NCI-H2107 treated with DMSO at 0.1 percent for 48 hours (cell line): ENCODE measurements around the gene GRIPAP1.
A peak's percentile ranks its signal among the peaks of the same experiment; 100 is the strongest.

Experiments used
- DNase-seq: peaks from one replicate; lab custom pipeline; 2025; ENCODE audit not compliant: unreplicated experiment; lab: John Stamatoyannopoulos, UW

The GRIPAP1 gene

DNA sequence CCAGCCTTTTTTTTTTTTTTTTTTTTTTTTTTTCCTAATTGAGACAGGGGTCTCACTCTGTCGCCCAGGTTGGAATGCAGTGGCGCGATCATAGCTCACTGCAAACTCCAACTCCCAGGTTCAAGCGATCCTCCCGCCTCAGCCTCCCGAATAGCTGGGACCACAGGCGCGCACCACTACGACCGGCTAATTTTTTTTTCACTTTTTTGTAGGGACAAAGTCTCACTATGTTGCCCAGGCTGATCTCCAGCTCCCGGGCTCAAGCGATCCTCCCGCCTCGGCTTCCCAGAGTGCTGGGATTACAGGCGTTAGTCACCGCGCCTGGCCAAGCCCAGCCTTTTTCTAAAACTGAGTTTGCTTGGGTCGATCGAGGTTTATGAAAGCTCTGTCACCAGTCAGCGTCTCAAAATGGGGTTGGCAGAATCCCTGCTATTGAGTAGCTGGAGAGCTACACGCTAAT lies 43.4 kb downstream of the GRIPAP1 start:
- peak; percentile 6 for DNase-seq

DNA sequence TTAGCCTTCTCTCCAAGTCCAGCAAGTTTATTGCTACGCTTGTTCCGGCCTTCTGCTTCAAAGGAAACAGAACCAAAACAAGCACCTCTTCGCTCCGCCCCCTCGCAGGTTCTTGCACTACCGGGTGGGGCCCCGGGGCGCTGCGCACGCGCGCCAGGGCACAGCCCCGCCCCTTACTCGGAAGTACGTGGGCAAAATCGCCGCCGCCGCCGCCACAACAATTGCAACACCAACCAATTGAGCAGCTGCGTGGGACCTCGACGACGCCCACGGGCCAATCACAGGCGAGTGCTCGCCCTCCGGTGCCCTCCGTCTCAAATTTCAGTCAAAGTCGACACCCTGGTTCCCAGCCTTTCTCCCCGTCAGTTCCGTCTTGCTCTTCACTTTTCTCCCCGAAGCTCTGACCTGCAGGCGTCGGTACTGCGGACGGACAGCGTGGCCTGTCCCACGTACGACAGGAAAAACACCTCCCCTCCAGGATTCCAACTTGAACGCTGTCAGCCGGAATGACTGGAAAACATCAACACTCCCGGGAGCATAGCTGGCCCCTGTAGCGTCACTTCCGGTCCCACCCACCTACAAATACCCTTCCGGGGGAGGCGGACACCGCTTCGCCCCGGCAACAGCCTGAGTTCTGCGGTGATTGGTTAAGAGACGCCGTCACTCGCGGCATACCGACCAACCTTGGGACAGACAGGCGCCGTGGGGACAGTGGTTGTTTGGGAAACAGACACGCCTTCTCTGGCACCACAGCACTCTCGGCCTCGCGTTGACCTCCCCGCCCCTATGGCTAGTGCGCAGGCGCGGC lies 44.0 kb downstream of the GRIPAP1 start:
- DNase-seq: peak; percentile 98

GRCh38 chrX:48957477-48957826 lies 44.6 kb downstream of the GRIPAP1 start, which contains the start of gene OTUD5:
OTUD5 (minus strand) TSS chrX:48957607; CDS start chrX:48957570, 37 bp downstream.
- DNase-seq: peak; percentile 53

DNA sequence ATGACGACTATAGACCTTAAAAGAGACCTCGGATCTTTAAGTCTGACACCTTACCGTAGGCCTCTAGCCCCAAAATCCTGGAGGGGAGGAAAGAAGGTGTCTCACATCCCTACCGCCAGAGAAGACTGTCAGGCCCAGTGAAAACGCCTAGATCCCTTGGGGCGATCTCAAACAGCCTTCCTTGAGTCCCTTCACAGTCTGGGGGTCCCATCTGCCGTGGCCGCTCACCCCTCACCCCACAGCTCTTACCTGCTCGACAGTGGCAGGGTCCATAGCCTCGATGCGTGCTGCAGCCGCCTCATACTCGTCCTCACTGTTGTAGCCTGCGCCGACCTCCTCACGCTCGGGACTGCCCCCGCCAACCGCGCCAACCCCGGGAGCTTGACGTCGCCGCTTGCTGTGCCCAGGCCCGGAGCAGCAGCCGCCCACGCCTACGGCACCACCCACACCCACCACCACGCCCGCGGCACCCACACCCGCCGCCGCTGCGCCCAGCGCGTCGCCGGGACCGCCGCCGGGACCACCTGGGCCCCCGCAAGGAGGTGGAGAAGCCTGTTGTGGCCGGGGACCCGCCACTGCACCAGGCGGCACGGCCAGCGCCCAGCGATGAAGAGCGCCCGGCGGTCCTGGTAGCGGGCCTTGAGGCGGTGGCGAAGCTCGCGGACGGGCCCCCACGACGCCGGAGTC lies 45.2 kb downstream of the GRIPAP1 start:
- DNase-seq: no peak

- DNase-seq: no peak
Measured at GRCh38 chrX:48948589-48948988, 53.5 kb downstream of the GRIPAP1 start.

GRCh38 chrX:48945517-48946348 lies 56.3 kb downstream of the GRIPAP1 start:
- DNase-seq: peak; percentile 9

DNA sequence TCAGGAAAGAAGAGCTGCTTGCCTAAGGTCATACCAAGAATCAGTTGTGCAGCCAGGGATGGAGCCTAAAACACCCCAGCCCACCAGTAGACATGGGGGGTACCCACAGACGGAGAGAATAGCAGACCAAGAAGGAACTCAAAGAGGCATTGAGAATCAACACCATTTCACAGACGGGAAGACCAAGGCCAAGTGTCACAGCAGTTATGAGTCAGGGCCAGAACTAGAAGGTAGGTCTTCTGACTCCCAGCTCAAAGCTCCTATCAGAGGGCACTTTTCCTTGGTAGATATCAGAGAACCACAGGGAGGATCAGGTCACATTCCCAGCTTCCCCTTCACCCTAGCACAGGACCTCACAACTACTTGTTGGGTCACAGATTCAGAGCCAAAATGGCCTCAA lies 59.2 kb downstream of the GRIPAP1 start:
- no peak for DNase-seq

GRCh38 chrX:48940404-48940955 lies 61.6 kb downstream of the GRIPAP1 start:
- DNase-seq: no peak

DNA sequence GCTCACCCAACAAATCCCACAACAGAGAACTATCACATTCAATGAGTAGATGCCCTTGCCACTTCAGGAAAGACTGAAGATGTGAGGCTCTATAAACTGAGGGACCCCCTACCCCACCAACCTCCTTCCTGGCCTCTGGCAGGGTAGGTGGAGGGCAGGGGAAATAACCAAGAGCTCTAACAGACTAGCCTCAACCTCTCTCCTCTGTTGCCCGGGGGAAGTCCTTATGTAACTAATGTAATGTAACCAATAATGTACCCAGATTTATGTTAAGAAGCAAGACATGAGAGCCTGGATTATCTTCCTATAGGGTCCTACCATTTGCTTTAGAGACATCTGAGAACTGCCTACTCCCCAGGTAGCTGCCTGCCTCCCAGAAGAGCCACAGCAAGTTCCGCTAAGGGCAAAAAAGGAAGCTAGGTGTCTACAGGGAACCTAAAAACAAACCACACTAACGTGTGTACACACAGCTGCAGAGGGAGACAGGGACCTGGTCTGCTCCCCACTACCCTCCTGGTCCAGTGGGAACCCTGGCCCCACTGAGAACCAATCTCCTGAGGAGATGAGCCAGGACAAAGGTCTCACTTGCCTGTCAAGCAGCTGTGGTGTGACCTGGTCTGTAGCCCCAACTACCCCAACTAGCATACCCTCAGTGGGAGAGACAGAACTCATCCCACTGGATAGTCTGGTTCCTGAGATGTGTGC lies 62.4 kb downstream of the GRIPAP1 start:
- DNase-seq: no peak

- no peak for DNase-seq
Measured at GRCh38 chrX:48938721-48939425, 63.2 kb downstream of the GRIPAP1 start.

- peak; percentile 10 for DNase-seq
Measured at GRCh38 chrX:48937054-48937907, 64.8 kb downstream of the GRIPAP1 start.

DNA sequence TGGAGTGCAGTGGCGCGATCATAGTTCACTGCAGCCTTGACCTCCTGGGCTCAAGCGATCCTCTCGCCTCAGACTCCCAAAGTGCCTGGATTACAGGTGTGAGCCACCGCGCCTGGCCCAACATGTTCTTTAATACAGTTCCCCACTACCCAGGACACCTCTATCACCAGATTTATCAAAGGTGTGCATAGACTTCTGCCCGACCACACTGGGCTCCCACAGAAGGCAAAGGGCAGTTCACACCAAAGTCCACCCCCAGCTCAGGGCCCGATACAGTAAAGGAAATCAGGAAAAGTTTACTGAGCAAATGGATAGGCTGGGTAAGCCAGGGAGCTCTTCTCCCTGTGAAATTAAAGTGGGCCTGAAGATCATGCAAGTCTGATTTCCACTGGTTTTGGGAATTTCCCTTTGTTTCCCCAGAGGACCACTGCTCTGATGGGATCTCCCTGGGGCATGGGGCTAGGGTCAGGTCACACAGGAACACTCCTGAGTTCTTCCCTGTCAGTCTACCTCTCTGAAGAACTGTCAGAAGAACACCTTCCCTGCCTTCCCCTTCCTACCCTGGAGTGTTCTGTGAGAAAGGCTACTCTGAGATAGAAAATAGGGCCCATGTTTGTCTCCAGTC lies 65.5 kb downstream of the GRIPAP1 start:
- no peak for DNase-seq

DNA sequence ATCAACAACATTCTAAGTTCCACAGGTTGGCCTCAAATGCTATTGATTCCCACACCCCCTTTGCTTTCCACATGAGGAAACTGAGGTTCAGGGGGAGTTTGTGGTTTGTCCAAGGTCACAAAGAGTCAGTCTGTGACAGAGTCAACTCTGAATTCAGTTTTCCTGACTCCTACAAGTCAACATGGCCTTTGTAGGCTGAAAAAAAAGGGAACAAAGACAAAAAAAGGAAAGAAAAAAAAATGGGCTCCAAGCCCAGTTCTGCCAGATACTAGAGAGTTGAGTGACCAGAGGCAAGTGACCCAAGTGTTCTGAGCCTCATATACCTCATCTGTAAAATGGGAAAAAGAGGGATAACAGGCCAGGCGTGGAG lies 66.8 kb downstream of the GRIPAP1 start:
- no peak for DNase-seq

- no peak for DNase-seq
Measured at GRCh38 chrX:48934581-48935300, 67.3 kb downstream of the GRIPAP1 start.

DNA sequence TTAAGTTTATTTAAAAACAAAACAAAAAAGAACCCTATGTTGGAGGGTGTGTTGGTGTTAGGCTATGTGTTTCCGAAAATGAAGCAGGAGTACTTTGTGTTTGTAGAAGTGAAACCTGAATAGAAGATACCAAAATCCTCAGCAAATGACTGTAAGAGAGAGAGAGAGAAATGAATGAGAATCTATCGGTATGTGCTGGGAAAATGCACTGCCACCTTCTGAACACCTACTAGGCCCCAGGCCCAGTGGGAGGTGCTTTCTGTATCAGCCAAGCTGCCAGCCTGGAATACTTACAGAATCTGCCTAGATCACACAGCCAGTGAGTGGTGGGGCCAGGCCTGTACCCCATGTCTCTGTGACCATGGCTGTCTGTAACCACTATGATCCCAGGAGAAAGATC lies 68.3 kb downstream of the GRIPAP1 start:
- no peak for DNase-seq

DNA sequence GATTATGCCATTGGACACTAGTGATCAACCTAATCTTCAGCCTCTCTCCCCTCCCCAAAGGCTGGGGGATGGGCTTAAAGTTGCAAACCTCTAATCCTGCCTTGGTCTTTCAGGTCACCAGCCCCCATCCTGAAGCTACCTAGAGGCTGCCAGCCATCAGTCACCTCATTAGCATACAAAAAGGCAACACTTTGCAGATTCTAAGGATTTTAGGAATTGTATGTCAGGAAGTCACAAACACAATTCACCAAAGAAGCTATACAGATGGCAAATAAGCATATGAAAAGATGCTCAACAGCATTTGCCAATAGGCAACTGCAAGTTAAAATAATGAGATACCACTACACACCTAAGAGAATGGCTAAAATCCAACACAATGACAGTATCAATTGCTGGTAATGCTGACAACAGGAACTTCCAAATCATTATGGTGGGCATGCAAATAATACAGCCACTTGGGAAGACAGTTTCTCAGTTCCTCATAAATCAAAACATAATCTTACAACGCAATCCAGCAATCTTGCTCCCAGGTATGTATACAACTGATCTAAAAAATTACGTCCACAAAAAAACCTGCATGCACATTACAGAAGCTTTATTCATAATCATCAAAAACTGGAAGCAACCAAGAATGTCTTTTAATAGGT lies 74.2 kb downstream of the GRIPAP1 start:
- no peak for DNase-seq

- DNase-seq: no peak
Measured at GRCh38 chrX:48927123-48927522, 74.9 kb downstream of the GRIPAP1 start.
